Right lobe of liver (tissue), 6 donors: Measurements from ENCODE around the gene TACC3. TPM values are rescaled to one million over a fixed set of nuclear protein-coding genes. Genes with fewer than 3 reads are reported as not detected.

ENCODE experiments used
- ATAC-seq, 4 donors: fragments of 200-7000 bp; cut with Tn5 transposase; one replicate each; pipeline ENCODE4 v1.9.1; 2020; ENCODE audit warnings: mild to moderate bottlenecking in 4 of 4, moderate library complexity in 4 of 4
- DNase-seq, 3 donors: peaks; one replicate each; pipeline ENCODE4 v3.0.0-alpha.2; 2020
- H3K27ac ChIP-seq, 3 donors: fragments of 200-600 bp; one replicate each; pipeline ENCODE4 v1.8.0; 2022
- H3K27me3 ChIP-seq, 2 donors: fragments of 200-600 bp; one replicate each; pipeline ENCODE4 v1.8.0; 2022
- H3K36me3 ChIP-seq, 4 donors: fragments of 200-600 bp; sonication (generic) in 1 of 4; one replicate each; pipeline versions ENCODE4 v1.5.1 to v1.8.0; 2017 to 2022; ENCODE audit warnings: control low read depth in 1 of 4
- H3K4me1 ChIP-seq, 4 donors: fragments of 200-600 bp; sonication (generic) in 1 of 4; one replicate each; pipeline versions ENCODE4 v1.5.1 to v1.8.0; 2017 to 2022; ENCODE audit warnings: control low read depth in 1 of 4
- H3K4me3 ChIP-seq, 3 donors: fragments of 200-600 bp; one replicate each; pipeline ENCODE4 v1.8.0; 2022
- H3K9me3 ChIP-seq, 4 donors: fragments of 200-600 bp; sonication (generic) in 1 of 4; one replicate each; pipeline versions ENCODE4 v1.5.1 to v1.8.0; 2017 to 2022; ENCODE audit warnings: control low read depth in 1 of 4
- POLR2A ChIP-seq: fragments of 450-650 bp; IDR thresholded peaks from one replicate; pipeline ENCODE4 v1.6.1; 2017; ENCODE audit warnings: antibody characterized with exemption, mild to moderate bottlenecking
- WGBS: methylation state at CpG from one replicate; pipeline ENCODE4 v1.1.6; 2018; ENCODE audit warnings: low coverage, low lambda C conversion rate; ENCODE audit not compliant: insufficient coverage; ENCODE audit errors: missing lambda C conversion rate; 5-methylcytosine and 5-hydroxymethylcytosine counted together
- intact Hi-C, 2 donors: fragments of 100-400 bp; cut with DNase I; formaldehyde crosslinking; loops; one replicate each; pipeline versions ENCODE4 v1.11.2 to v1.14.1; 2022
- total RNA-seq, 6 experiments: library from RNA; depleted of rRNA in 2 of 6; stranded (reverse); fragments of >200 nt in 2 of 6; fragmentation: NEBNext Ultra II Directional in 3 of 6; extraction: Animal tissue kit (Norgen Biotek cat#: 25700) in 3 of 6; gene quantifications; one replicate each; pipeline versions ENCODE4 v1.1.0 to v1.2.4, GENCODE V29; 2016 to 2023
- TF ChIP-seq, protein P1 (sequence below), 4 donors: fragments of 200-600 bp in 3 of 4; fragments of 450-650 bp in 1 of 4; IDR thresholded peaks; one replicate each; pipeline versions ENCODE4 v1.5.1 to v1.8.0; 2016 to 2022; ENCODE audit warnings: antibody characterized with exemption in 4 of 4, mild to moderate bottlenecking in 2 of 4
- donor health status: DM: no; HTN: yes; CAD: no.
- donor health status: DM: no; HTN: no; CAD: no.
- donor health status: DM: no; HTN: no; CAD: no.
- donor health status: DM: no; HTN: yes; CAD: no.
- donor health status: DM: no; HTN: yes; CAD: no.

Gene TACC3
- total RNA-seq, 6 experiments from 2014 or later = 2.2 to 5.7 (median 4.8) TPM

DNA sequence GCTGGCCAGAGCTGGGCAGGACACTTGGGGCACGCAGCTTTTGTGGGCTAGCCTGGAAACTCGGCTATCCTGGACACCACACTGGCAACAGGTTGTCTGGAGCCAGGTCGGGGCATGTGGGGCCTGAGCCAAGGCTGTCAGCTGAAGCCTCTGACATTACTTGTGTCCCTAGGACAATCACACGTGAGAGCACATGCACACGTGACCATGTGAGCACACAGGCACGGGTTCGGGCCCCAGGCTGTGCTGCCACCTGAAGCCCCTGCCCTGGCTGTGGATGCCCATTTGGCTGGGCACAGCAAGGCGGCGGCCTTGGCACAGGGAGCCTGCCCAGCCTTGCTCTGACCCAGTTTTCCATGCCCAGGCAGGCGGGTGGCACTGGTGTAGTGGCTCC, 63.1 kb downstream of the TACC3 start:
- no CpG with 5 or more reads among the region's 10 CpGs for WGBS
- H3K27me3 ChIP-seq = no peaks in the 10 kb centered on the region
- peak; percentile 35 to 76 (median 49) for ATAC-seq

DNA sequence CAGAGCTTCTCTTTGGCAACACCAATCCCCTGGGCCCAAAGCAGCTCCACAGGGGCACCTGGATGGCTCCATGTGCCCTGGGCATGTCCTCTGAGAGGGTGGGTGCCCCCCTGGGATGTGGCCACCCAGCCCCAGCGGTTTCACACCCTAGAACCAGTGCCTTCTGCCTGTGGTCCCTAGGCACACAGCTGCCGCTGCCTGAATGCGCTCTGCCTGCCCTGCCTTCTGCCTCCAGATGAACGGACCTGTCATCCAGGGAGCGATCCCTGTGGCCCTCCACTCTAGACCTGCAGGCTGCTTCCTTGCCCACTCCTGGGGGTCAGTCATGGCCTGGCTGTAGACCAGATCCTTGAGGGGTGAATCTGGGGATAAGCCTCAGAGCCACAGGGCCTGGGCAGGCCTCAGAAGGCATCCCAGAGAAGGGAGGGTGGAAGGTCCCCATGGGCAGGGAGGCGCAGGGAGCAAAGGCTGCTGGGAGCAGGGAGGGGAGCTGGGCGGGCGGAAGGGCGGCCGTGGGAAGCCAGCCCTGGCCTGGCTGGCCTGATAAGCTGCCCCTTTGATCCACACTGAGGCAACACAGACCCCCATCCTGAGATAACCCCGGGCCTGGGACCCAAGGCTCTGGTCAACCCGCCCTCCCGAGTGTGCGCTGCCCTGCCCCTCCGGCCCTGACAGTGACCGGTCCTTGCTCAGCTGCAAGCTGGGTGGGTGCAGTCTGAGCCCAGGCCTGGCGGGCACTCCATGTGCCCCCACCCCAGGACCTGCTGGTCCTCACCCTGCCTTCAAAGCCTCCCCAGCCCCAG, 63.7 kb downstream of the TACC3 start:
- H3K4me3 ChIP-seq = no peak overlapping the region
- 66% methylated on average over 4 of the region's 17 CpGs for WGBS
- no peaks in the 10 kb centered on the region for H3K36me3 ChIP-seq
- H3K4me1 ChIP-seq = peaks cover 0 to 4% (median 0%) of the 10 kb centered on the region in 4 donors
- intact Hi-C loops = no loop called here
- ATAC-seq = peak; percentile 49 to 68 (median 61)
- H3K9me3 ChIP-seq = no peaks in the 10 kb centered on the region
- H3K27me3 ChIP-seq = no peaks in the 10 kb centered on the region
- DNase-seq = no peak
- no peak for TF ChIP-seq POLR2A
- TF ChIP-seq, protein P1, sequence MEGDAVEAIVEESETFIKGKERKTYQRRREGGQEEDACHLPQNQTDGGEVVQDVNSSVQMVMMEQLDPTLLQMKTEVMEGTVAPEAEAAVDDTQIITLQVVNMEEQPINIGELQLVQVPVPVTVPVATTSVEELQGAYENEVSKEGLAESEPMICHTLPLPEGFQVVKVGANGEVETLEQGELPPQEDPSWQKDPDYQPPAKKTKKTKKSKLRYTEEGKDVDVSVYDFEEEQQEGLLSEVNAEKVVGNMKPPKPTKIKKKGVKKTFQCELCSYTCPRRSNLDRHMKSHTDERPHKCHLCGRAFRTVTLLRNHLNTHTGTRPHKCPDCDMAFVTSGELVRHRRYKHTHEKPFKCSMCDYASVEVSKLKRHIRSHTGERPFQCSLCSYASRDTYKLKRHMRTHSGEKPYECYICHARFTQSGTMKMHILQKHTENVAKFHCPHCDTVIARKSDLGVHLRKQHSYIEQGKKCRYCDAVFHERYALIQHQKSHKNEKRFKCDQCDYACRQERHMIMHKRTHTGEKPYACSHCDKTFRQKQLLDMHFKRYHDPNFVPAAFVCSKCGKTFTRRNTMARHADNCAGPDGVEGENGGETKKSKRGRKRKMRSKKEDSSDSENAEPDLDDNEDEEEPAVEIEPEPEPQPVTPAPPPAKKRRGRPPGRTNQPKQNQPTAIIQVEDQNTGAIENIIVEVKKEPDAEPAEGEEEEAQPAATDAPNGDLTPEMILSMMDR (IDR thresholded peaks at IDR 0.05) = no peak
- H3K27ac ChIP-seq = peak overlapping the region in 1 of 3 donors; percentile 15

More for the DNA sequence above, 63.1 kb downstream of the TACC3 start:
- no peaks in the 10 kb centered on the region for H3K36me3 ChIP-seq
- H3K9me3 ChIP-seq = no peaks in the 10 kb centered on the region
- H3K27ac ChIP-seq = no peak overlapping the region
- no peak for DNase-seq
- no peak overlapping the region for H3K4me3 ChIP-seq
- TF ChIP-seq, protein P1 (IDR thresholded peaks at IDR 0.05) = no peak
- no peak for TF ChIP-seq POLR2A
- intact Hi-C loops = no loop called here
- H3K4me1 ChIP-seq = peaks cover 0 to 4% (median 0%) of the 10 kb centered on the region in 4 donors

DNA sequence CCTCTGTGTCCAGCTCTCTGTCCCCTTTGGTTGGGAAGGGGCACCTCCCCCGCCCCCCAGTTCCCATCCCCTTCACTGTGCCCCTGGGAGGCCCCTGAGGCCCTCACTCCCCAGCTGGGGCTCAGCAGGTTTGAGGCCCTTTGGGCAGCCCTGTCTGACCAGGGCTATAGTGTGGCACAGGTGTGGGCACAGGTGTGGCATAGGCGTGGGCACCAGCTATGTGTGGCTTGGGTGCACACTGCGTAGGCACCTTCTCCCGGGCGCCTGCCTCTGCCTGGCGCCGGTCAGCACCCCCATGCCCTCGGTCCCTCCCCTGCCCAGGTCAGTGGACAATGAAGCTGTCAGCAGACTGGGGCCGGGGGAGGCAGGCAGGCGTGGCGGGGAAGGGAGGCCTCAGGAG, 64.3 kb downstream of the TACC3 start:
- Histone ChIP-seq H3K36me3 (no peaks in the 10 kb centered on the region), H3K4me3 (no peak overlapping the region)

DNA sequence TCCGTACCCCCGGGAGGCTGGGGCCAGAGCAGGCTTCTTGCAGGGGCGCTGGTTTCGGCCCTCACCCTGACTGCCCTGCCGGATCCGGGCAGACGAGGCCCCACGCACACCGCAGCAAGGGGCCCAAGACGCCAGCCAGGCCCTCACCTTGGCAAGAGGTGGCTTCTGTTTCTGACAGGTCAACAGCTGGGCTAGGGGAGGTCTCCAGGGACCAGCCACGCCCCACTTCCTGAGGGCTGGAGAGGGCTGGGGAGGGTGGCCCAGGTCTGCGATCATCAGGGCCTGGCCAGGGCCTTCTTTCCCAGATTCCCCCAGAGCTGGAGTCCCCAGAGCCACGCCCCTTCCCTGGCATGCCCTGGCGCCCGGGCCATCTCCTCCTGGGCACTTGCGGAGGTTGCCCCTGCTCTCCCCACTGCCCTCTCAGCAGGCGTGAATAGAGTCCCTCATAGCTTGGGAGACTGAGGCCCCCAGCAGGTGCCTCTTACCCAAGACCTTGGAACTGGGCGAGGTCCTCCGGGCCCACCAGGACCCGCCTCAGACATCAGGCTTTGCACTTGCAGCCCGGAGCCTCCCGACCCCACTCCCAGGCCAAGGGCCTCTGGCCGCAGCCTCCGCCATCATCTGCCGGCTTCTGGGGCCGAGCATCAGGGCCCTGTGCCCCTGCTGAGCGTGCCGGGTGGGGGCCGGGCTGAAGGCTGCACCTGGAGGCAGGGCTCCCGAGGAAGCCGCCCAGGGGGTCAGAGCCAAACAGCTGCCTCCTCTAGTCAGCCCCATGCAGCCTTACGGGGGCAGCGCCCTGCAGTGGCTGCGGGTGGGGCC, 65.4 kb downstream of the TACC3 start:
- TF ChIP-seq, protein P1 (IDR thresholded peaks at IDR 0.05) = no peak
- no peak for TF ChIP-seq POLR2A

More for the DNA sequence above, 64.3 kb downstream of the TACC3 start:
- ATAC-seq = no peak
- H3K9me3 ChIP-seq = no peaks in the 10 kb centered on the region
- H3K27ac ChIP-seq = no peak overlapping the region
- WGBS = no CpG with 5 or more reads among the region's 11 CpGs
- TF ChIP-seq, protein P1 (IDR thresholded peaks at IDR 0.05) = no peak
- TF ChIP-seq POLR2A = no peak
- intact Hi-C loops = no loop called here
- H3K4me1 ChIP-seq = peaks cover 0 to 4% (median 0%) of the 10 kb centered on the region in 4 donors
- no peak for DNase-seq
- no peaks in the 10 kb centered on the region for H3K27me3 ChIP-seq

More for the DNA sequence above, 65.4 kb downstream of the TACC3 start:
- H3K4me3 ChIP-seq = no peak overlapping the region
- intact Hi-C loops = no loop called here
- DNase-seq (no peak), ATAC-seq (no peak)
- H3K27me3 ChIP-seq = no peaks in the 10 kb centered on the region
- no CpG with 5 or more reads among the region's 34 CpGs for WGBS
- H3K27ac ChIP-seq = no peak overlapping the region
- H3K4me1 ChIP-seq = peaks cover 0 to 4% (median 0%) of the 10 kb centered on the region in 4 donors
- H3K9me3 ChIP-seq = no peaks in the 10 kb centered on the region
- H3K36me3 ChIP-seq = no peaks in the 10 kb centered on the region
